GM23248 (cell line): ENCODE data around the gene TTC21A. TPM values are rescaled to one million over a fixed set of nuclear protein-coding genes. Genes with fewer than 3 reads are reported as not detected.

Experiments used
- DNase-seq: peaks from one replicate; pipeline ENCODE4 v3.0.0-alpha.2; 2015
- H2AFZ ChIP-seq: fragments of 200-600 bp; sonication (generic); 2 replicates; pipeline ENCODE4 v1.6.1; 2016; ENCODE audit warnings: antibody characterized with exemption
- H3F3A ChIP-seq: fragments of 200-600 bp; sonication (generic); 2 replicates; pipeline ENCODE4 v1.6.1; 2016; ENCODE audit warnings: mild to moderate bottlenecking, antibody characterized with exemption, mixed run types; ENCODE audit not compliant: insufficient read depth
- H3K27ac ChIP-seq: fragments of 200-600 bp; sonication (generic); 2 replicates; pipeline ENCODE4 v1.5.1; 2016; ENCODE audit warnings: mild to moderate bottlenecking
- H3K27me3 ChIP-seq: fragments of 200-600 bp; sonication (generic); replicated peaks from 2 replicates; pipeline ENCODE4 v1.6.1; 2016; ENCODE audit warnings: mild to moderate bottlenecking; ENCODE audit not compliant: insufficient read depth
- H3K36me3 ChIP-seq: fragments of 200-600 bp; sonication (generic); 2 replicates; pipeline ENCODE4 v1.6.1; 2016; ENCODE audit warnings: low read depth, mild to moderate bottlenecking
- H3K4me1 ChIP-seq: fragments of 200-600 bp; sonication (generic); 2 replicates; pipeline ENCODE4 v1.6.1; 2016; ENCODE audit warnings: mild to moderate bottlenecking; ENCODE audit not compliant: insufficient read depth
- H3K4me2 ChIP-seq: fragments of 200-600 bp; sonication (generic); one replicate; pipeline ENCODE4 v1.6.1; 2016; ENCODE audit warnings: mild to moderate bottlenecking; ENCODE audit not compliant: unreplicated experiment
- H3K4me3 ChIP-seq: fragments of 200-600 bp; sonication (generic); 2 replicates; pipeline ENCODE4 v1.5.1; 2016; ENCODE audit warnings: mild to moderate bottlenecking
- H3K79me2 ChIP-seq: fragments of 200-600 bp; sonication (generic); 2 replicates; pipeline ENCODE4 v1.6.1; 2016; ENCODE audit warnings: mild to moderate bottlenecking; ENCODE audit not compliant: insufficient read depth
- H3K9ac ChIP-seq: fragments of 200-600 bp; sonication (generic); 2 replicates; pipeline ENCODE4 v1.6.1; 2016; ENCODE audit warnings: mild to moderate bottlenecking
- H3K9me2 ChIP-seq: fragments of 200-600 bp; sonication (generic); 2 replicates; pipeline ENCODE4 v1.6.1; 2016; ENCODE audit warnings: mixed run types, mild to moderate bottlenecking, moderate library complexity; ENCODE audit not compliant: insufficient read depth
- H3K9me3 ChIP-seq: fragments of 200-600 bp; sonication (generic); one replicate; pipeline ENCODE4 v1.6.1; 2017; ENCODE audit warnings: low read depth
- H4K20me1 ChIP-seq: fragments of 200-600 bp; sonication (generic); 2 replicates; pipeline ENCODE4 v1.6.0; 2016; ENCODE audit not compliant: insufficient read depth
- EZH2 ChIP-seq: fragments of 200-600 bp; sonication (generic); IDR thresholded peaks from 2 replicates; pipeline ENCODE4 v1.6.1; 2018; ENCODE audit warnings: antibody characterized with exemption, mild to moderate bottlenecking; ENCODE audit not compliant: insufficient read depth, poor library complexity, severe bottlenecking
- EZH2phosphoT487 ChIP-seq: fragments of 200-600 bp; sonication (generic); IDR thresholded peaks from 2 replicates; pipeline ENCODE4 v1.6.1; 2018; ENCODE audit warnings: antibody characterized with exemption, moderate library complexity, mild to moderate bottlenecking, low read depth; ENCODE audit not compliant: insufficient read depth
- WGBS, 2 experiments: methylation state at CpG; one replicate each; pipeline ENCODE4 v1.1.6; 2015 to 2017; ENCODE audit warnings: low lambda C conversion rate in 2 of 2, low coverage in 1 of 2; ENCODE audit errors: missing lambda C conversion rate in 2 of 2; 5-methylcytosine and 5-hydroxymethylcytosine counted together
- in situ Hi-C: fragments of 300-500 bp; cut with MboI; formaldehyde crosslinking; loops from 2 replicates; pipeline ENCODE4 v1.15.0; 2020
- polyA plus RNA-seq: library from polyadenylated mRNA; unstranded; fragments of >200 nt; fragmentation: Nextera tagmentation; extraction: Ambion mirVana; gene quantifications from 2 replicates; pipeline ENCODE4 v1.2.1, GENCODE V29; 2016
- total RNA-seq: library from RNA; depleted of rRNA; stranded (reverse); fragments of >200 nt; shearing (Covaris generic); gene quantifications from 2 replicates; pipeline ENCODE4 v1.2.3, GENCODE V29; 2014

The TTC21A gene
- total and polyA plus RNA-seq, 2 experiments from 2014 or later, result 0.76 to 1.2 TPM

- H3K27ac ChIP-seq, result no peak overlapping the region
- H3K4me2 ChIP-seq, result no peak overlapping the region
- TF ChIP-seq EZH2 (no peak), EZH2phosphoT487 (no peak)
- no peak overlapping the region for H3K9ac ChIP-seq
- no peak overlapping the region for H3K4me3 ChIP-seq
- no peaks in the 10 kb centered on the region for H3K4me1 ChIP-seq
- no peaks in the 10 kb centered on the region for H3K9me3 ChIP-seq
- no peaks in the 10 kb centered on the region for H3K79me2 ChIP-seq
- in situ Hi-C loops, result no loop called here
- H3K27me3 ChIP-seq, result no peaks in the 10 kb centered on the region
- DNase-seq, result no peak
- H3F3A ChIP-seq, result no peaks in the 10 kb centered on the region
- H2AFZ ChIP-seq, result no peak overlapping the region
- no peaks in the 10 kb centered on the region for H4K20me1 ChIP-seq
- H3K9me2 ChIP-seq, result no peaks in the 10 kb centered on the region
- peaks cover 25% of the 10 kb centered on the region for H3K36me3 ChIP-seq
Measured at GRCh38 chr3:39079530-39079929, 27.9 kb upstream of the TTC21A start.

GRCh38 chr3:39080026-39080425 lies 27.5 kb upstream of the TTC21A start:
- in situ Hi-C loops, result no loop called here
- H3K27me3 ChIP-seq, result no peaks in the 10 kb centered on the region
- no peak overlapping the region for H3K9ac ChIP-seq
- DNase-seq, result no peak
- no peaks in the 10 kb centered on the region for H3K79me2 ChIP-seq
- no peak overlapping the region for H3K4me2 ChIP-seq
- H3K9me2 ChIP-seq, result no peaks in the 10 kb centered on the region
- H3K9me3 ChIP-seq, result no peaks in the 10 kb centered on the region
- no peak overlapping the region for H2AFZ ChIP-seq
- TF ChIP-seq EZH2 (no peak), EZH2phosphoT487 (no peak)
- H4K20me1 ChIP-seq, result no peaks in the 10 kb centered on the region
- H3K36me3 ChIP-seq, result peaks cover 22% of the 10 kb centered on the region
- H3K4me3 ChIP-seq, result no peak overlapping the region
- no peak overlapping the region for H3K27ac ChIP-seq
- H3F3A ChIP-seq, result no peaks in the 10 kb centered on the region
- H3K4me1 ChIP-seq, result no peaks in the 10 kb centered on the region

GRCh38 chr3:39082666-39083313 lies 24.7 kb upstream of the TTC21A start:
- no peaks in the 10 kb centered on the region for H3K27me3 ChIP-seq
- H3F3A ChIP-seq, result no peaks in the 10 kb centered on the region
- no peaks in the 10 kb centered on the region for H3K9me2 ChIP-seq
- no peaks in the 10 kb centered on the region for H3K4me1 ChIP-seq
- no peak for DNase-seq
- WGBS, 2 experiments, result 98% methylated on average over 4 of the region's 4 CpGs
- no peaks in the 10 kb centered on the region for H3K79me2 ChIP-seq
- peaks cover 11% of the 10 kb centered on the region for H3K36me3 ChIP-seq
- no peak overlapping the region for H3K4me3 ChIP-seq
- no peak overlapping the region for H3K4me2 ChIP-seq
- no peak overlapping the region for H3K9ac ChIP-seq
- TF ChIP-seq EZH2phosphoT487, result no peak
- TF ChIP-seq EZH2, result no peak
- in situ Hi-C loops, result no loop called here
- no peaks in the 10 kb centered on the region for H3K9me3 ChIP-seq
- no peaks in the 10 kb centered on the region for H4K20me1 ChIP-seq
- no peak overlapping the region for H3K27ac ChIP-seq
- no peak overlapping the region for H2AFZ ChIP-seq

GRCh38 chr3:39086144-39086543 lies 21.3 kb upstream of the TTC21A start:
- H2AFZ ChIP-seq, result no peak overlapping the region
- no peaks in the 10 kb centered on the region for H3K79me2 ChIP-seq
- no peaks in the 10 kb centered on the region for H3F3A ChIP-seq
- H3K4me2 ChIP-seq, result no peak overlapping the region
- TF ChIP-seq EZH2phosphoT487 (no peak), EZH2 (no peak)
- in situ Hi-C loops, result no loop called here
- H3K36me3 ChIP-seq, result peaks cover 26% of the 10 kb centered on the region
- WGBS, 2 experiments, result 68 to 70% methylated on average over 4 of the region's 4 CpGs
- no peaks in the 10 kb centered on the region for H3K4me1 ChIP-seq
- H3K4me3 ChIP-seq, result no peak overlapping the region
- no peak for DNase-seq
- H4K20me1 ChIP-seq, result no peaks in the 10 kb centered on the region
- H3K27ac ChIP-seq, result no peak overlapping the region
- H3K9me3 ChIP-seq, result no peaks in the 10 kb centered on the region
- no peaks in the 10 kb centered on the region for H3K27me3 ChIP-seq
- H3K9me2 ChIP-seq, result no peaks in the 10 kb centered on the region
- H3K9ac ChIP-seq, result no peak overlapping the region

DNA sequence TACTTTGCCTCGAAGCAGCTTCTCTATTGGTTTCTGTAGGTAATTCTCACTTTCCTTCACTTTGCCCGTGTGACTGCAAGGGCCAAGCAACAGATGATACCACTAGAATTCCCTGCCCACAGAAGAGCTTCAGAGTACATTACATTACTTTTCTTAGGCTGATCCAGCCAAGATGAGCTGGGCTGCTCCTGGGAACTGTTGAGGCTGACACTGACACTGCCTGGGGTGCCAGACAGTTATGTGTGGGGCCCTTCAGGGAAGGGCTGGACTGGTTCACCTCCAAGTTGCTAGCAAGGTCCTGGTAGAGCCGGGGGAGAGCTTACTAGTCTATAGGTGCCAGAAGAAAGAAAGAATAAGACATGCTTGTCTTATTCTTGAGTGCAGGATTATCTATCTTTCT lies 19.0 kb upstream of the TTC21A start:
- Histone ChIP-seq H3K79me2 (no peaks in the 10 kb centered on the region), H3K27ac (no peak overlapping the region), H3K4me1 (no peaks in the 10 kb centered on the region), H3K4me3 (no peak overlapping the region), H3F3A (no peaks in the 10 kb centered on the region), H3K9me2 (no peaks in the 10 kb centered on the region), H3K4me2 (no peak overlapping the region), H3K27me3 (no peaks in the 10 kb centered on the region), H3K9ac (no peak overlapping the region), H4K20me1 (no peaks in the 10 kb centered on the region), H3K9me3 (no peaks in the 10 kb centered on the region), H2AFZ (no peak overlapping the region), H3K36me3 (peaks cover 34% of the 10 kb centered on the region)
- TF ChIP-seq EZH2, result no peak
- no peak for TF ChIP-seq EZH2phosphoT487
- 91 to 97% methylated on average over 3 of the region's 3 CpGs for WGBS, 2 experiments
- DNase-seq, result no peak
- in situ Hi-C loops, result no loop called here
